DMS79 (cell line): ENCODE results near the gene MAD1L1.

Experiments
- DNase-seq: peaks from one replicate; lab custom pipeline; 2025; lab: John Stamatoyannopoulos, UW

Gene MAD1L1

DNA sequence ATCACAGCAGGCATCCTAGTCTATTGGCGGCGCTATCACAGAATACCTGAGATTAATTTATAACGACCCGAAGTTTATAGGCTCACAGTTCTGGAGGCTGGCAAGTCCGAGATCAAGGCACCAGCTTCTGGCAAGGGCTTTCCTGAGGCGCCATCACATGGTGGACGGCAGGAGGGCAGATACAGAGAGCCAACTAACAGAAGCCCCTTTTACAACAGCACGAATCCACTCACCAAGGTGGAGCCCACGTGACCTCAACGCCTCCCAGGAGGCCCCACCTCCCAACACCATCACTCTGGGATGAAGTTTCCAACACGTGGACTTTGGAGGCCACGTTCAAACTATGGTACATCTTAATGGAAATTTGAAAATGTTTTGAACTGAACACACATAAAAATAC, 307.4 kb downstream of the MAD1L1 start:
- DNase-seq: no peak

DNA sequence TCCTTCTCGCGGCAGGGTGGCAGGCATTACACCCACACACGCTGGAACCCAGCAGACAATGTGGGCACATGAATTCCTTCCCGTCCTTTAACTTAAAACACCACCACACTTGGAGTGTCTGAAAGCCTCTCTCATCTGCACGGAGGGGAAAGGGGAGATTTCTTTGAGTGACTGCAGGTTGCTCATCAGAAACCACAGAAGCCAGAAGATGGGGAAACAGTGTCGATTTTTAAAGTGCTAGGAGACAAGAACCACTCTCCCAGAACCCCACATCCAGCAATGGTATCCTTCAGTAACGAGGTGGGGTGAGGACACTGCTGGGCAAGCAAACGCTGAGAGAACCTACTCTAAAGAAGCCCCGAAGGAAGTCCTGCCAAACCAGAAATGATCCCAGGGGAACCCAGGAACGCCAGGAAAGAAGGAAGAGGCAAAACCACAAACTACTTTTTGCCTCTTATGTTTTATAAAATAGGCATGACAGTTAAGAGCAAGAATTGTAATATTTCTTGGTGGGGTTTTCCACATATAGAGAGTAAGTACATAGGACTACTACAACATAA, 308.4 kb downstream of the MAD1L1 start:
- DNase-seq: peak; percentile 85

DNA sequence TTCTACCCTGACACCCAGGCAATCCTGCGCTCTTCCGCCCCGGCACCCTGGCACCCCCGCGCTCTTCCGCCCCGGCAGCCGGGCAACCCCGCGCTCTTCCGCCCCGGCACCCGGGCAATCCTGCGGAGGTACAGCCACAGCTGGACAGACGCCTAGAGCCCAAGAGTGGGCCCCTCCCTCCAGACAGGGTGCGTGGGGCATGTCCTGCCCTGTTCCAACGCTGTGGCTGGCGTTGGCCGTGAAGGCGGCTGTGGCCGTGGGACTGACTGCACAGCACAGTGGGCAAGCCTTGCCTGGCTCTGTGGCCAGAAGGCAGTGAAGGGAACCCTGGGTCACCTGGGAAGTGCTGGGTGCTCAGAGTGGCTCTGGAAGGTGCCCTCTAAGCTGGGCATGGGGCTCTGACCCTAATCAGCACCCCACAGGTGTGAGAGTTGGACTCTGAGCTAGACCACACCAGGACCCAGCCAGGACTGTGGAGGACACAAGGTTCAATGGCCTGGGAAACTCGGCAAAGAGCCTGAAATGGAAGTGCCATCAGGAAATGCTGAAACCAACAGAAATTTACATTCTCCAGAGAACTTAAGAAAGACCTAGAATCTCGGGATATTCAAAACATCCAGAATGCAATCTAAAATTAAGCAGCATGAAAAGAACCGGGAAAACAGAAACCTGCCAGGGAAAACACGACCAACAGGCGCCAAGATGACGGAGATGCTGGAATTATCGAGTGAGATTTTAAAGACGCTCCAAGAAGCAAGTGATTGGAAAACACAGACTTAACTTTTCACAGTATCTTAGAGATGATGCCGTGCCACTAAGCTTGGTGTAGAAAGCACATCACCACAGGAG, 309.1 kb downstream of the MAD1L1 start:
- no peak for DNase-seq

DNA sequence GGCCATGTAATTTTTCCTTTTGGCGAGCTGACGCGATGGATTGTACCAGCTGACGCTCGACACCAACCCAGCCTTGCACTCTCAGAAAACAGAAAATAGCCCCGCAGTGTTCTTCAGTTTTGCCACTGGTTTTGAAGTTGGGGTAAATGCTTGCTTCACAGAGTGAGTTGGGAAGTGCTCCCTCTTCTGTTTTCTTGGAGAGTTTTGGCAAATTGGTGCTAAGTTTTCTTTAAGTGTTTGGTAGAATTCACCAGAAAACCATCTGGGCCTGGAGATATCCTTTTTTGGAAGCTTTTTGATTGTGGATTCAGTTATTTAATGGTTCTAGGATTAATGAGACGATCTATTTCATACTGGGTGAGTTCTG, 309.9 kb downstream of the MAD1L1 start:
- no peak for DNase-seq

DNA sequence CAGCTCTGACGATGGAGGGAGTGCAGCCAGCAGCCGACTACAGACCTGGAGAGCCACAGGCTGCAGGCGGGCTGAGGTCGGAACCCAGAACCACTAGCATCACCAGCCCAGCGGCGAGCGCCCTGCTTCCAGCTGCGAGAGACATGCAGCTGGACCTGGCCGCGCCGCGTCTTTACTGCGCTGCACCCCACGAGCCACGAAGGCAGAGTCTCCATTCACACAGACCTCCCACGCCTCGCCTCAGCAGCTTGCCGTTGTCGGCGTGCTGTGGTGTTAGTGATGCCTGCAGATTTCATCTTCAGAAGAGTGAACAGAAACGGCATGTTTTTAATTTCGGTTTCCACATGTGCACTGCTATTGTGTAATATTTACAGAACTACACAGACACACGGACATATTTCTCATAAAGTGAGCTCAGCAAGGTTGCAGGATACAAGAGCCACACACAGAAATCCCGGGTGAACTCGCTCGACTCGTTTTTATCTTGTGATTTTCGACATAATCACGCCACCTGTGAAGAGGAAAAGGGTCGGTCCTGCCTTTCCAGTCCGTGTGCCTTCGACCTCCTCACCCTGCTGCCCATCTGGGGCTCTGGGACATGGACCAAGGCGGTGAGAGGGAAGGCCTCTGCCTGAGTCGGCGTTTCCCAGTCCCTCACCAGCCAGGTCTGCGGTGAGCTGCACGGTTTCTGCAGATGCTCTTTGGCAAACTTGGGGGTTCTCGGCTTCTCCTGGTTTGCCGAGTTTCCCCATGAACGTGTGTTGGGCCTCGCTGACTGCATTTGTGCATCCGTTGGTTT, 310.5 kb downstream of the MAD1L1 start:
- DNase-seq: no peak

DNA sequence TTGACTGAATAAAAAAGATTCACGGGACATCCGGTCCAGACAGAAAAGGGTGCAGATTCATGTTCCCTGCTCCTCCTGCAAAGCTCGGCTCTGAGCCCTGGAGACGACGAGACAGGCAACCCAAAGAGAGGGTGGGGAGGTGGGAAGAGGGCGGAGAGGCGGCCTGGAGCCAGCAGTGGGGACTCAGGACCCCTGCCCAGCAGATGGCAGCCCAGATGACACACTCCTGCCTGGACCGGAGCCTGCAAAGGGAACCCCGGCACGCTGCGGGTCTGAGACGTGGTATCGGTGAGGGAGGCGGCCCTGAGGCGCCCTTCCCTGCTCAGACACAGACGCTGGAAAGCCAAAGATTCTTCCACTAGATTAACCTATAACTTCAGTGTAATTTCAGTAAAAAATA, 311.9 kb downstream of the MAD1L1 start:
- no peak for DNase-seq

DNA sequence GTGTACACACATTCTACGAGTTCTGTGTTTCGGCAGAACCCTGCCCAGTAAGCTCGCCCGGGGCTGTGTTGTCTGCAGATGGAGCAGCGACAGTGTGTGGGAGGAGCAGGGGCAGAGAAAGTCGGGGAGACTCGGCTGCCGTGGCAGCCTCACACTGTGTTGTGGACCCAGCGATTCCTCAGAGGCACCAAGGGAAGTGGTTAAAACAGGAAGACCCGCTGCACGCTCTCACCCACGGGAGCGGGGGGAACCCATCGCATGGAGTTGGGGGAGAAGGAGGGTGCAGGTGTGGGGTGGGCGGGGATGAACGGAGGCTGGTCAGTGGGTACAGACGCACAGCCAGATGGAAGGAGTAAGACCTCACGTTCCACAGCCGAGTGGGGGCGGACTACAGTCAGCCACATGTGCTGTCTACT, 312.5 kb downstream of the MAD1L1 start:
- no peak for DNase-seq

DNA sequence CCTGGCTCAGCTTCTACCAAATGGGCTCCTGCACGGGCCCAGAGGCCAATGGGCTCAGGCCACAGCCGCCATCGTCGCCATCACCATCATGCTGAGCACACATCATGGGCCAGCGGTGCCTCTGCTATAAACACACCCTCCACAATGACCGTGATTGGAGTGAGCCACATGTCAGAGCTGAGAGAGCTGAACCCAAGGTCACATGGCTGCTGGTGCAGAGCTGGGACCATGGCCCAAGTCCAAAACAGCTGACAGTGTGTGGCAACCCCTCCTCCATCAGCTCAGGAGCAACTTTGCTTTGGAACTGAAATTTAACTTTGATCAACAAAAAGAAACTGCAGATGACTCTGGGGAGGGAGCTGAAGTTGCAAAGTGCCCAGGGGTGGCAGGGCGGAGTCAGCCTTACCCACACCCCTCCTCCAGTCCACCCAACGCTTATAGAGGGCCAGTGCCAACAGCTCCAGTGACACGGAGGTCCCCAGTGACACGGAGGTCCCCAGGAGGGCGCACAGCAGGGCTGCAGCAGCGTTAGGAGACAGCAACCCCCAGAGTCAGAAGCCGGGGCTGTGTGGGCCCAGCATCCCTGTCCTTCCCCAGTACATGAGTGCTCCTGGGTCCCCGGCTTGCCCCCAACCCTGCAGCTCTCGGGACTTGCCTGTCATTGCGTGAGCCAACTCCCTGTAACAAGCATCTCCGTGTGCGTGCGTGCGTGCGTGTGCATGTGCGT, 313.0 kb downstream of the MAD1L1 start:
- no peak for DNase-seq

DNA sequence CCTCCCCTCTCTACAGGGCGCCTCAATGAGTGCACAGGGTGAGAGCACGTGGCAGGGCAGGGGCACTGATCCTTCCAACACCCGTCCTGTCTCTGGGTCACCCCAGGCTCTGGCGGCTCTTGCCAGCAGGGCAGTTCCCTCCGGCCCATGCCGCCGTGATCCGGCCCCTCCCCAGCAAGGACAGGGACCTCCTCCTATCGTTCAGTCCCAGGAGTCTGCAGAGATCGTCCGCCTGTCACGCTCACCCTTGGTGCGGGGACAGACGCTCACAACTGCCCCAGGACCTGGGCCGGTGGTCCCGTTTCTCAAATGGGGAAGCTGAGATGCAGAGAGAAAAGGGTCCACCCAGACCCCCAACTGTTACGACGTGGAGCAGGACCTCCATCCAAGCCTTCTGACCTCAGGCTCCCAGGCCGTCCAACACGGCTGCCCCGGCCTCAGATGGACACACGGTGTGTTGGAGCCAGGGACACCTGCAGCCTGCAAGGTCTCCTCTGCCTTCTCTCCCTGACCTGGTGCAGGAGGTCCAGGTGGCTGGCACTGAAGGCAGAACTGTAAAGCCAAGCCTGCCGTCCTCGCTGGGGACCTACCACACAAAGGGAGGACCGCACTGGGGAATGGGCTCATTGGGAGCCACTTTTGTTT, 313.7 kb downstream of the MAD1L1 start:
- no peak for DNase-seq

DNA sequence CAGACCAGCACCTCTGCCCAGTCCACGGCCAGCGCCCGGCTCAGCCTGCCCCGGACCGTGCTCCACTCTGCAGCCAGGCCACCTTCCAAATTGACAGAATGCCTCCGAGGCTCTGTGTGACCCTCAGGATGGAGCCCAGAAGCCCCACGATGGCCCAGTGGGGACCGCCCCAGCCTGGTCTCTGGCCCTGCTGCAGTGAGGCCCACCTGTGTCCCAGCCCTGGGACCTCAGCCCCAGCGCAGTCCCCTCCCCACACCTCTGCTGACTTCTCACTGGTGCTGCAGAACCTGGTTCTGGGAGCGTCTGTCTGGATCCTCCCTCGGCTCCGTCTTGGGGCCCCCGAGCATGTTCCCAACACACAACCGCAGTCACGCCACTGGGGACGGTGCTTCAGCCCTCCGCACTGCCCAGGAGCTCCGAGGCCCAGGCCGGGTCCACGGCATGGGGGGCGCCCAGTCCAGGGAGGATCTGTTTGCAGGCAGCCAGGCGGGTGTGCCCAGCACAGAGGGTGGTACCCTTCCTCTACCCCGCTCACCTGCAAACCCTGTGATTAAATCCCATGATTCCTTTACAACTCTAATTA, 314.6 kb downstream of the MAD1L1 start:
- DNase-seq: no peak

DNA sequence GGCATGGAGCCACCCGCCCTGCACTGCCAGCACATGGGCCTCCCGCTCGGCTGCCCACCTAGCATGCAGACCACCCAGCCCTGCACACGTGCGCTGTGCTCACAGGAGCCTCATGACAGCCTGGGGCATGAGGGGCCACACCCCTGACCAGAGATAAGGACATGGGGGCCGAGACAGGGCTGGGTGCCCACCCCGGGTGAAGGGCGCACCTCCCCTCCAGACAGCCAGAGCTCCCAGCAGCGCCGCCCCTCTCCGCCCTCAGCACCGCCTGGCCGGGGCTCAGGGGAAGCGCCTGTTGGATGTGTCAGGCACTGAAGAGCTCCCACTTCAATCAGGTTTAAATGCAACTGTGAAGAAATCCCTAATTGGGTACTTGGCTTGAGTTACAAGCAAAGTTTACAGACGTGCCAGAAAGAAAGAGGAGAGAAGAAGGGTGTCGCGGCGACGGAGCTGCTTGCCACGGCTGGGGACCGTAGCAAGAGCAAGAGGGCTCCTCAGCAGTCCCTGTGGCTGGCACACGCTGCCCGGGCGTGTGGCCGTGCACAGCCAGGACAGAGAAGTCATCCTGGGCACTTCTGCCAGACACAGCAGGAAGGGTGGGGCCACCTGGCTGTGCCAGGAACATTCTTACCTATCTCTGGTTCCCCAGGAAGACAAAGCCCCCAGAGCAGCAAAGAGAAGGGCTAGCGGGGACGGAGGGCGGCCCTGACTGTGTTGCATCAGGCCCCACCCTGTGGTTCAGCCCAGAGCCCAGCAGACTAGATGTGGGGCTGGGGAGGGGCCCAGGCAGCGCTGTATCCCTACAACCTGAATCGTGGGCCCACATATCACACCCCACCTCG, 315.3 kb downstream of the MAD1L1 start:
- peak; percentile 74 for DNase-seq

DNA sequence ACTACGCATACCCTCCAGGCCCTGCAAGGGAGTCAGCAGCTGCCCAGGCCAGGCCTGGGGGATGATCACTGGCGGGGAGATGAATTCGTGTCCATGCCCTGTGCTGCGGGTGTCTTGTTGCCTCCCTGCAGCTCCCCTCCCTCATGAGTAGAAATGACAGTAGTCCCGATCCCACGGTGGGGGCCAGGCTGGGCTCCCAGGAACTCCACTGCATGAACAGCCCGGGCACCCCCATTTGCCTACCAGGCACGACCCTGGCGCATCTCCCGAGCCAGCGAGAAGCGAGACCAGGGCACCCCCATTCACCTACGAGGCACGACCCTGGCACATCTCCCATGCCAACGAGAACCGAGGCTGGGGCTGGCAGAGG, 316.2 kb downstream of the MAD1L1 start:
- DNase-seq: no peak

DNA sequence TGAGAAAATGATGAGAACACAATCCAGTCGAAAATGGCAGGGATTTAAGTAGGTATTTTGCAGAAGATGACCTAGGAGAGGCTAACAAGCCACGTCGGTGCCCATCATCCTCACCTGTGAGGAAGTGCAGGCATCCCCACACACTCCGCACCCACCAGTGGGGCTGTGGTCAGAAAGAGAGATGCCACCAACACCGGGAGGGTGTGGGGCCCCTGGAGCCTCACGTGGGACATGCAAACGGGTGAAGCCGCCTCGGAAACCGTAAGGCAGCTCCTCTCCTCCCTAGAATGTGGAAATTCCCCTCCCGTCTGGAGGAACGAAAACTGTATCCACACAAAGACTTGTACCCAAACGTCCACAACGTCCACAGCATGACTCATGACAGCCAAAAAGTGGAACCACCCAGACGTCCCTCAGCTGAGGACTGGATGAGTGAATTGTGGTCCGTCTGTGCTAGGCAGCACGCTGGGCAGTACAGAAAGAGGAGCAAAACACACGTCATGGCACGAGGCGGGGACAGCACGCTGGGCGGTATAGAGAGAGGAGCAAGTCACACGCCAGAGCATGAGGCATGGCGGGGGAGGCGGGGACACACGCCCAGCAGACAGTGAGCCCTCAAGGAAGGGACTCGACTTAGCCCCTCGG, 316.7 kb downstream of the MAD1L1 start:
- DNase-seq: no peak

DNA sequence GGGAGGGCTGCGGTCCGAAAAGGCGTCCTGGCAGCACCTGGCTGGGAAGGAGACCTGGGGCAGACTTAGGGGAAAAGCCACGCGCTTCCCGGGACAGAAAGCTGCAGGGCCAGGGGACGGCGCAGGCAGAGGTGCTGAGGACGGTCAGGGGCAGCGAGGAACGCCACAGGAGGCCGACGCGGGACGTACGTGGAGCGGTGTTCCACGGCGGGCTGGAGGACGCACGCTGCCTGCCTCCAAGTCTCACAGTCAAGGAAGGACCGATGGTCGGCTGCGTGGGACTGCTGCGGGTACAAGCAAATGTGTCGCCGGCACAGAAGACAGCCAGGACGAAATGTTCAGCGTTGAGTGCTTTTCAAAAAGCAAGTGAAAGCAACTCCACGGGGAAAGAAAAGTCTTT, 317.4 kb downstream of the MAD1L1 start:
- no peak for DNase-seq

DNA sequence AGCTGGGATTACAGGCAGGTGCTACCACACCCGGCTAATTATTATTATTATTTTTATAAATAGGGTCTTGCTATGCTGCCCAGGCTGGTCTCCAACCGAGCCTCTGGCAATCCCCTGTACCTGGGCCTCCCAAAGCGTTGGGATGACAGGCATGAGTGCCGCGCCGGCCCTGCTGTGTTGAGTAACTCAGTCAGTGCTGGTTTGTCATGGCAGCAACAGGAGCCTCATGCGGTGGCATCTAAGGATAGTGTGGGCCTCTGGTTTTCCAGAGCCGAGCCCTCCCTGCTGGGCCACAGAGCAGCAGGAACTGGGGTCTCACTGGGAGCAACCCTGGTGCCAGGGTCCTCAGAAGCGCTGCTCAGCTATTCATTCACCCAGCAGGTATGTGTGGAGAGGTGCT, 318.0 kb downstream of the MAD1L1 start:
- no peak for DNase-seq

DNA sequence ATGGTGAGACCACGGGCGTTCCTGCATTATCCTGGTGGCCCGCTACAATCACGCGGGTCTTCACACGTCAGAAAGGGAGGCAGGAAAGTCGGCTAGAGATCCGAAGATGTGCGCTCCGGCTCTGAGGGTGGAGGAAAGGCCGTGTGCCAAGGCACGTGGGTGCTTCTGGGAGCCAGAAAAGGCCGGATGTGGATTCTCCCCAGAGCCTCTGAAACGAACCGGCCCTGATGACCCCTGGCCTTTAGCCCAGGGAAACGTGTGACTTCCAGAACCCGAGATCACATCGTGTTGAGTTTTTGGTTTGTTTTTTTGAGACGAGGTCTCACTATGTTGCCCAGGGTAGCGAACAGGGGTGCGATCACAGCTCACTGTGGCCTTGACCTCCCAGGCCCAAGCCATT, 318.4 kb downstream of the MAD1L1 start:
- no peak for DNase-seq

DNA sequence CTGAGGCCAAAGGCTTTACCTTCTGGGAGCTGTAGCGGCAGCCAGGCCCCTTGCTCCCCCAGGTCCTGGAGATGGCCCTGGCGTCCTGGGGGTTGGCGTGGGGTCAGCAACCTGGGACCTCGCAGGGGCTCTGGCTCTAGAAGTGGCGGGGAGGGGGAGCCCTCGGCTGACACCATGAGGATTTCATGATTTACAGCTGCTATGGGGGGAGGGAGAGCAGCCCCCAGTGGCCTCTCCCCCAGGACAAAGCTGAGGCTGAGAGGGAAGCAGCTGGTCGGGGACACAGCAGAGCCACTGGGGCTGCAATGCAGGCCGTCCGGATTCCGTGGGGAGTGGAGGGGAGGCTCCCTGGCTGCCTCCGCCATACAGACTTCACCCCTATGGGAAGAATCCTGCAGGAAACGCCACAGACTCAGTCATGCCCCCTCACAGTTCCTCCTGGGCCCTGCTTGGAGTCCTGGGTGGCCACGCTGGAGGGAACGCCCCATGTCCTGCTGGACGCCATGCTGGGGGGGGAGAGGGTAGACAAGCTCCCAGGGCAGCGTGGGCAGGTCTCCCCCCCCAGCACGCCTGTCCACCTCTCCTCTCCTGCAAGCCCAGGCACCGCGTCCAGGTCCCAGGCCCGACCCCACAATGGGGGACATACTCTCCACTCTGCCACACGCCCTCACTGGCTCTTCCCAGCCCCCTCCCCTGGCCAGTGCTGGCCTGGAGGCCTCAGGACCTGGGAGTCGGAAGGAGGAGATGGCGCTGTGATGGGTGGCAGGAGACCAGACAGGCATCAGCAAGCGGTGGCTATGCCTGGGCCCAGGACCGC, 319.1 kb downstream of the MAD1L1 start:
- no peak for DNase-seq

DNA sequence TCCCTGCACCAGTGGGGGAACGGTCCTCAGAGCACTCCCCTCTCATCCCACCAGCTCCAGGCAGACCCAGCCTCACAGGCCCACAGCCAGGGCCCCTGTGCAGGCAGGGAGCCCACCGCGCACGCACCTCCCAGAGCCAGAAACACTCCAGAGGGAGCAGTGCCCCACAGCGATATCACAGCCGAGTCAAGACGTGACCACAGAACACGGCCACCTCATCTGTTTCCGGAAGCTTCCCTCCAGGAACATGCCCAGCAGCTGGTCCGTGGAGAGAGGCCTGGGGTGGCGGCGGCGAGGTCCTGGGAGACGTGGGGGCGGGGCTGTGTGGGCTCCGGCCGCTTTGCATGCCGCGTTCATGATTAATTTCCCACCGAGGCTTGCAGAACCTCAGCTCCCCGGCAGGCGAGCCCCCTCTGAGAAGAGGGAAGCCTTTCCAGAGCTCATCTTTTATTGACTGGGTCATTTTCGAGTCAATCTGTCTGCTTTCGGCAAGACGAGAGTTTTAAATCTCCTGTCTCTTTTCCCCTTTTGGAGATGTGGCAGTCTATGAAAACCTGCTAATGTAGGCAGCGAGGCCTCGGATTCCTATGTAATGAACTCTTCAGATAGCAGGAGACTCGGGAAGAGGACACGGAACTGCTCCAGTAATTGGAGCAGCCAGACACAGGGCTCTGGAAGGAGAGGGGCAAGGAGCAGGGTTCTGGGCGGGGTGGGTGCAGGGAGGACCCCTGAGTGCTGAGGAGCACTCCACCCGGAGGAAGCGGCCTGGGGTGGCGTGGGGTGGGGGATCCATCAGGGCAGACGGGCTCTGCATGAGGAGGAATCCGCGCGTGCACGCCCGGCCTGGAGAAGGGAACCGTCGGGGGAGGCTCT, 319.9 kb downstream of the MAD1L1 start:
- DNase-seq: no peak
